Measurements from ENCODE around the gene PLEKHB2. TPM values are rescaled to one million over a fixed set of nuclear protein-coding genes. Genes with fewer than 3 reads are reported as not detected.

The PLEKHB2 gene
- total and polyA plus RNA-seq, 10 of the 15 experiments (the other 5 are each of a cell fraction or from before 2014, with no cell fraction given), result 12.3 to 55.6 (median 26.2) TPM

DNA sequence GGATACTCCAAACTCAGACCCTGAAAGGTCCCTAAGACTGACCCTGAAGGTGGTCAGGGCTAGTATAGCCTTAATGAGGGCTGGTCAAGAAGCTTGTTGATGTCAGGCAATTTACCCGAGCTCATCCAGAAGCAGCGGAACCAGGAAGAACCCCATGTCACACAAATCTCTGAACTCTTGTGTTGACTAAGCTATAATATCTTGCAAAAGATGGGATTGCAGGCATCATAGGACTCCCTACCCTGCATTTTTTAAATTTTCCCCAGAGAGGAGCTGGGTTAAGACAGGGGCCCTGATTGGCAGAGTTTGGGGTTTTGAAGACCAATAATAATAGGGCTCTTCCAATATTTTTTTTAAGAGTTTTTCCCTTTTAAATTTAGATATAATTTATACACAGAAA is 2.0 kb upstream of the PLEKHB2 start (continued):
- TF ChIP-seq ZZZ3 (IDR thresholded peaks at IDR 0.05; ENCODE audit: control insufficient read depth, insufficient read length, low read depth), result no peak
- TF ChIP-seq, protein P1, sequence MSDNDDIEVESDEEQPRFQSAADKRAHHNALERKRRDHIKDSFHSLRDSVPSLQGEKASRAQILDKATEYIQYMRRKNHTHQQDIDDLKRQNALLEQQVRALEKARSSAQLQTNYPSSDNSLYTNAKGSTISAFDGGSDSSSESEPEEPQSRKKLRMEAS (IDR thresholded peaks at IDR 0.05; ENCODE audit: low read depth, low read length), result no peak
- TF ChIP-seq EZH2 (IDR thresholded peaks at IDR 0.05; ENCODE audit: borderline replicate concordance, control insufficient read depth, low read depth, low read length), result no peak
- TF ChIP-seq, protein P2, sequence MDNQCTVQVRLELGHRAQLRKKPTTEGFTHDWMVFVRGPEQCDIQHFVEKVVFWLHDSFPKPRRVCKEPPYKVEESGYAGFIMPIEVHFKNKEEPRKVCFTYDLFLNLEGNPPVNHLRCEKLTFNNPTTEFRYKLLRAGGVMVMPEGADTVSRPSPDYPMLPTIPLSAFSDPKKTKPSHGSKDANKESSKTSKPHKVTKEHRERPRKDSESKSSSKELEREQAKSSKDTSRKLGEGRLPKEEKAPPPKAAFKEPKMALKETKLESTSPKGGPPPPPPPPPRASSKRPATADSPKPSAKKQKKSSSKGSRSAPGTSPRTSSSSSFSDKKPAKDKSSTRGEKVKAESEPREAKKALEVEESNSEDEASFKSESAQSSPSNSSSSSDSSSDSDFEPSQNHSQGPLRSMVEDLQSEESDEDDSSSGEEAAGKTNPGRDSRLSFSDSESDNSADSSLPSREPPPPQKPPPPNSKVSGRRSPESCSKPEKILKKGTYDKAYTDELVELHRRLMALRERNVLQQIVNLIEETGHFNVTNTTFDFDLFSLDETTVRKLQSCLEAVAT (IDR thresholded peaks at IDR 0.05), result no peak
- no peak for TF ChIP-seq NR2C2 (IDR thresholded peaks at IDR 0.05; ENCODE audit: borderline replicate concordance, control insufficient read depth, insufficient read length, low read depth)
- TF ChIP-seq SRF (IDR thresholded peaks at IDR 0.05; ENCODE audit: low read depth in 2 of 2, low read length in 2 of 2), result no peak
- TF ChIP-seq PAX5 (IDR thresholded peaks at IDR 0.05; ENCODE audit: borderline replicate concordance, low read depth, low read length), result no peak
- no peak for TF ChIP-seq ZSCAN29 (IDR thresholded peaks at IDR 0.05)
- no peak for TF ChIP-seq RCOR1 (conservative IDR thresholded peaks at IDR 0.05; ENCODE audit: low read depth, low read length)
- TF ChIP-seq JUNB (IDR thresholded peaks at IDR 0.05), result no peak
- TF ChIP-seq, protein P3, sequence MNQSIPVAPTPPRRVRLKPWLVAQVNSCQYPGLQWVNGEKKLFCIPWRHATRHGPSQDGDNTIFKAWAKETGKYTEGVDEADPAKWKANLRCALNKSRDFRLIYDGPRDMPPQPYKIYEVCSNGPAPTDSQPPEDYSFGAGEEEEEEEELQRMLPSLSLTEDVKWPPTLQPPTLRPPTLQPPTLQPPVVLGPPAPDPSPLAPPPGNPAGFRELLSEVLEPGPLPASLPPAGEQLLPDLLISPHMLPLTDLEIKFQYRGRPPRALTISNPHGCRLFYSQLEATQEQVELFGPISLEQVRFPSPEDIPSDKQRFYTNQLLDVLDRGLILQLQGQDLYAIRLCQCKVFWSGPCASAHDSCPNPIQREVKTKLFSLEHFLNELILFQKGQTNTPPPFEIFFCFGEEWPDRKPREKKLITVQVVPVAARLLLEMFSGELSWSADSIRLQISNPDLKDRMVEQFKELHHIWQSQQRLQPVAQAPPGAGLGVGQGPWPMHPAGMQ (IDR thresholded peaks at IDR 0.05; ENCODE audit: borderline replicate concordance), result no peak

All from GM12878 (cell line).